Calu3 (cell line): Measurements from ENCODE around the gene POLD2. TPM values are rescaled to one million over a fixed set of nuclear protein-coding genes. Genes with fewer than 3 reads are reported as not detected.
A peak's percentile ranks its signal among the peaks of the same experiment; 100 is the strongest.

ENCODE experiments used
- BruUV-seq: library from RNA; stranded (reverse); fragments of 400-500 nt; replicated peaks from 2 replicates; lab custom pipeline; 2021; lab: Mats Ljungman, UMichigan
- CTCF ChIA-PET: fragments of 300-600 bp; sonication (Branson Sonifier 250); formaldehyde crosslinking; loops from one replicate; lab custom pipeline; 2022; ENCODE audit warnings: antibody characterized with exemption; lab: Charles Lee
- DNase-seq: peaks from one replicate; pipeline ENCODE4 v3.0.0; 2022
- H3K27ac Mint-ChIP-seq: one replicate; pipeline ENCODE4 v1.8.0; 2022; ENCODE audit warnings: mixed read lengths; ENCODE audit not compliant: unreplicated experiment
- H3K27me3 Mint-ChIP-seq: one replicate; pipeline ENCODE4 v1.8.0; 2022; ENCODE audit warnings: mixed read lengths; ENCODE audit not compliant: unreplicated experiment
- H3K36me3 Mint-ChIP-seq: one replicate; pipeline ENCODE4 v1.8.0; 2022; ENCODE audit warnings: mild to moderate bottlenecking, moderate library complexity, mixed read lengths; ENCODE audit not compliant: insufficient read depth, unreplicated experiment
- H3K4me1 Mint-ChIP-seq: one replicate; pipeline ENCODE4 v1.8.0; 2022; ENCODE audit warnings: mild to moderate bottlenecking, low read depth, mixed read lengths; ENCODE audit not compliant: unreplicated experiment
- H3K4me3 Mint-ChIP-seq: one replicate; pipeline ENCODE4 v1.8.0; 2022; ENCODE audit warnings: mild to moderate bottlenecking, low read depth, moderate library complexity, mixed read lengths; ENCODE audit not compliant: unreplicated experiment
- H3K9me3 Mint-ChIP-seq: one replicate; pipeline ENCODE4 v1.8.0; 2022; ENCODE audit warnings: low read depth, mixed read lengths; ENCODE audit not compliant: unreplicated experiment
- intact Hi-C: fragments of 100-400 bp; cut with micrococcal nuclease; formaldehyde crosslinking; loops from one replicate; pipeline ENCODE4 v1.10.0; 2022; ENCODE audit not compliant: unreplicated experiment
- total RNA-seq: library from RNA; stranded (reverse); gene quantifications from 2 replicates; pipeline ENCODE4 v1.2.3, GENCODE V29; 2022
- TF ChIP-seq, protein P1 (sequence below): fragments of 200-600 bp; IDR thresholded peaks from one replicate; pipeline ENCODE4 v1.8.0; 2022; ENCODE audit warnings: antibody characterized with exemption; ENCODE audit not compliant: unreplicated experiment

Gene POLD2
- total RNA-seq, 1 experiment from 2014 or later = 237 TPM

- peaks cover 29% of the 10 kb centered on the region for H3K4me1 Mint-ChIP-seq
- no TSS peak for BruUV-seq
- H3K36me3 Mint-ChIP-seq = peaks cover 25% of the 10 kb centered on the region
- intact Hi-C loops = no loop called here
- no peak overlapping the region for H3K4me3 Mint-ChIP-seq
- H3K27me3 Mint-ChIP-seq = peaks cover 4% of the 10 kb centered on the region
- CTCF ChIA-PET = no interaction called here
- no peak for DNase-seq
- no peaks in the 10 kb centered on the region for H3K9me3 Mint-ChIP-seq
- TF ChIP-seq, protein P1, sequence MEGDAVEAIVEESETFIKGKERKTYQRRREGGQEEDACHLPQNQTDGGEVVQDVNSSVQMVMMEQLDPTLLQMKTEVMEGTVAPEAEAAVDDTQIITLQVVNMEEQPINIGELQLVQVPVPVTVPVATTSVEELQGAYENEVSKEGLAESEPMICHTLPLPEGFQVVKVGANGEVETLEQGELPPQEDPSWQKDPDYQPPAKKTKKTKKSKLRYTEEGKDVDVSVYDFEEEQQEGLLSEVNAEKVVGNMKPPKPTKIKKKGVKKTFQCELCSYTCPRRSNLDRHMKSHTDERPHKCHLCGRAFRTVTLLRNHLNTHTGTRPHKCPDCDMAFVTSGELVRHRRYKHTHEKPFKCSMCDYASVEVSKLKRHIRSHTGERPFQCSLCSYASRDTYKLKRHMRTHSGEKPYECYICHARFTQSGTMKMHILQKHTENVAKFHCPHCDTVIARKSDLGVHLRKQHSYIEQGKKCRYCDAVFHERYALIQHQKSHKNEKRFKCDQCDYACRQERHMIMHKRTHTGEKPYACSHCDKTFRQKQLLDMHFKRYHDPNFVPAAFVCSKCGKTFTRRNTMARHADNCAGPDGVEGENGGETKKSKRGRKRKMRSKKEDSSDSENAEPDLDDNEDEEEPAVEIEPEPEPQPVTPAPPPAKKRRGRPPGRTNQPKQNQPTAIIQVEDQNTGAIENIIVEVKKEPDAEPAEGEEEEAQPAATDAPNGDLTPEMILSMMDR = peak; percentile 35
- no peak overlapping the region for H3K27ac Mint-ChIP-seq
These were observed 37.8 kb downstream of the POLD2 start for GRCh38 chr7:44085546-44085945.

DNA sequence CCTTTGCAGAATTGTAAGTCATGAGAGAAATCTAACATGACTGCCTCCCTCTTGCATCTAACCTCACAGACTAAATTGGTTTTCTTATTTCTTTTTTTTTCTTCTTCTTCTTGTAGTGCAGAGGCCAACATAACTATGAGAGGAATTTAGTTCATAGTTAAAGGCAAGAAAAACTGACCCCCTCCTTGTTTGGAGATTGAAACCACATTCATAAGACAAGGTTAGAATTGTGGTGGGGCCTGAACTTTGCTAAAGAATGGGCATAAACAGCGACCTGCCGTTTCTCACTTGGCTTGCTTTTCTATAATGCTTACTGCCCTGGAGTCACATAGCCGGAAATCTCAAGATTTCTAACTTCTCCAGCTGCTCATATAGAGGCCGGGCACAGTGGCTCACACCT is 38.6 kb downstream of the POLD2 start:
- H3K27ac Mint-ChIP-seq = no peak overlapping the region
- peaks cover 29% of the 10 kb centered on the region for H3K4me1 Mint-ChIP-seq
- CTCF ChIA-PET = no interaction called here
- H3K4me3 Mint-ChIP-seq = no peak overlapping the region
- H3K27me3 Mint-ChIP-seq = no peaks in the 10 kb centered on the region
- H3K36me3 Mint-ChIP-seq = peaks cover 25% of the 10 kb centered on the region
- no TSS peak for BruUV-seq
- TF ChIP-seq, protein P1 = no peak
- no peaks in the 10 kb centered on the region for H3K9me3 Mint-ChIP-seq
- DNase-seq = no peak
- intact Hi-C loops = no loop called here

GRCh38 chr7:44083796-44084195 is 39.6 kb downstream of the POLD2 start:
- H3K27ac Mint-ChIP-seq = no peak overlapping the region

GRCh38 chr7:44082541-44083207 is 40.7 kb downstream of the POLD2 start:
- Mint-ChIP-seq H3K9me3 (no peaks in the 10 kb centered on the region), H3K27ac (peak overlapping the region; percentile 85), H3K4me1 (peaks cover 15% of the 10 kb centered on the region)

More at GRCh38 chr7:44083796-44084195, 39.6 kb downstream of the POLD2 start:
- Mint-ChIP-seq H3K36me3 (peaks cover 25% of the 10 kb centered on the region), H3K27me3 (no peaks in the 10 kb centered on the region), H3K4me1 (peaks cover 26% of the 10 kb centered on the region), H3K4me3 (peak overlapping the region; percentile 22), H3K9me3 (no peaks in the 10 kb centered on the region)
- DNase-seq = no peak
- no TSS peak for BruUV-seq
- TF ChIP-seq, protein P1 = no peak
- CTCF ChIA-PET = no interaction called here
- intact Hi-C loops = no loop called here

More at GRCh38 chr7:44082541-44083207, 40.7 kb downstream of the POLD2 start:
- Mint-ChIP-seq H3K36me3 (peaks cover 30% of the 10 kb centered on the region), H3K27me3 (no peaks in the 10 kb centered on the region), H3K4me3 (peak overlapping the region; percentile 89)
- no TSS peak for BruUV-seq
- TF ChIP-seq, protein P1 = no peak
- DNase-seq = peak; percentile 99
- CTCF ChIA-PET = no interaction called here
- intact Hi-C loops = no loop called here
